ENCODE measurements around the gene RPH3AL. TPM values are rescaled to one million over a fixed set of nuclear protein-coding genes. Genes with fewer than 3 reads are reported as not detected.

The RPH3AL gene
- total RNA-seq, 1 donor from 2014 or later = 6.1 TPM

- DNase-seq (ENCODE audit: low read depth) (no peak), FAIRE-seq (no peak)
- Histone ChIP-seq H3K4me3 (ENCODE audit: low read depth, low read length) (no peak overlapping the region), H3K27me3 (ENCODE audit: control insufficient read depth, insufficient read depth, low read length) (no peaks in the 10 kb centered on the region), H3K36me3 (ENCODE audit: control insufficient read depth, insufficient read depth, low read length) (no peaks in the 10 kb centered on the region)
- no peak for TF ChIP-seq CTCF (IDR thresholded peaks at IDR 0.05; ENCODE audit: insufficient read depth, low read length, severe bottlenecking)
Observed at GRCh38 chr17:343211-343610, 9.4 kb downstream of the RPH3AL start.

GRCh38 chr17:340074-340473 lies 12.5 kb downstream of the RPH3AL start:
- TF ChIP-seq CTCF (IDR thresholded peaks at IDR 0.05; ENCODE audit: insufficient read depth, low read length, severe bottlenecking) = no peak
- H3K36me3 ChIP-seq (ENCODE audit: control insufficient read depth, insufficient read depth, low read length) = no peaks in the 10 kb centered on the region
- no peak for FAIRE-seq
- no peaks in the 10 kb centered on the region for H3K27me3 ChIP-seq (ENCODE audit: control insufficient read depth, insufficient read depth, low read length)
- DNase-seq (ENCODE audit: low read depth) = no peak
- H3K4me3 ChIP-seq (ENCODE audit: low read depth, low read length) = no peak overlapping the region

DNA sequence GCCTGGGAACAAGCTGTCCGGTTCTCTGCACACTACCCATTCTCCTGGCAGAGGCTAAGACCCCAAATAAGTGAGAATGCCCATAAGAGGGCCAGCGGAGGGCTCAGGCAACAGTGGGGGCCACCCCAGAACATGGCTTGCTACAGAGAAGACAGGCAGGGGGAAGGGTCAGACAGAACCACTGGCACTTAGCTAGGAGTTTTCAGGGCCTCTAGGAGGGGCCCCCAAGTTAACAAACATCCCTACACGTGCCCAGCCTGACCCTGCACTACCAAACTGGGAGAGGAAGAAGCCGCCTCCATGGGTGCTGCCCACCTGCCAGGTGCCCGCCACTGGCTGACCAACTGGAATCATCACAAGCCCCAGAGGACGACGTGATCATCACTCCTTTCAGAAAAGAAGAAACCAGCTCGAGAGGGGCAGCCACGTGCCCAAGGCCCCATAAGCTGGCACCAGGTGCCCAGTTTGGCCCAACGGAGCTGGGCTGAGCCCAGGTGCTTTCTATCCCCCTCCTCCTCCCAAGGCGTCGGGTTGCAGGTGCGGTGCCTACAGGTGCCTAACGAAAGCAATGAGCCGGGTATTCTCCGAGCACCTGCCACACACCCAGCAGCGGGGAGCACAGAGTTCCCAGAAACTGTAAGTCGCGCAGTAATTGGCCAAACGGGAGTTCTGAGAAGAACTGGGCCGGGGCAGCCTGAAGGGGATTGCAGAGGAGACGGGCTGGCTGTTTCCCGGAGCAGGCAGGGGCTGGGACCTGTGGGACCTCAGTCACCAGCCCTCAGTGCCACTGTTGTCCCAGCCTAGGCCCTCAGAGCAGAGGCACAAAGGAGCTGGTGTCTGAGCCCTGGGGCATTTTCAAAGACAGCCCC lies 13.2 kb downstream of the RPH3AL start:
- DNase-seq (ENCODE audit: low read depth) (no peak), FAIRE-seq (no peak)
- no peak for TF ChIP-seq CTCF (IDR thresholded peaks at IDR 0.05; ENCODE audit: insufficient read depth, low read length, severe bottlenecking)
- Histone ChIP-seq H3K27me3 (ENCODE audit: control insufficient read depth, insufficient read depth, low read length) (no peaks in the 10 kb centered on the region), H3K4me3 (ENCODE audit: low read depth, low read length) (no peak overlapping the region), H3K36me3 (ENCODE audit: control insufficient read depth, insufficient read depth, low read length) (no peaks in the 10 kb centered on the region)

- no peak overlapping the region for H3K4me3 ChIP-seq (ENCODE audit: low read depth, low read length)
- TF ChIP-seq CTCF (IDR thresholded peaks at IDR 0.05; ENCODE audit: insufficient read depth, low read length, severe bottlenecking) = no peak
- no peaks in the 10 kb centered on the region for H3K27me3 ChIP-seq (ENCODE audit: control insufficient read depth, insufficient read depth, low read length)
- H3K36me3 ChIP-seq (ENCODE audit: control insufficient read depth, insufficient read depth, low read length) = no peaks in the 10 kb centered on the region
- no peak for FAIRE-seq
- no peak for DNase-seq (ENCODE audit: low read depth)
Observed at GRCh38 chr17:338442-339192, 14.0 kb downstream of the RPH3AL start.

DNA sequence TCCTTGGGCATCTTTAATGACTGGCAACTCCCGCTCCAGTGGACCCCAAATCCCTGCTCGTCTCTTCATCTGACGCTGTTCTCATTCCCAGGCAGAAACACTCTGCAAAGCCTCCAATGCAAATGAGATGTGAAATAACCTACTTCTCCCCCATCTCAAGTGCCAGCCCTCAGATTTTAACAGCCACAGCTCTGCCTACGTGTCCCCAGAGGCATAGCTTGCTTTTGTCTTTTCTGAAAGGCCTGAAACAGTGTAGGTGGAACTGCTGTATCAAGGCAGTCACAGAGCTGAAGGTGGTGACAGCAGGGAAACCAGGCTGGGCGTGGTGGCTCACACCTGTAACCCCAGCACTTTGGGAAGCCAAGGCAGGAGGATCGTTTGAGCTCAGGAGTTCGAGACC lies 14.7 kb downstream of the RPH3AL start:
- no peak for DNase-seq (ENCODE audit: low read depth)
- FAIRE-seq = no peak
- TF ChIP-seq CTCF (IDR thresholded peaks at IDR 0.05; ENCODE audit: insufficient read depth, low read length, severe bottlenecking) = no peak
- no peaks in the 10 kb centered on the region for H3K27me3 ChIP-seq (ENCODE audit: control insufficient read depth, insufficient read depth, low read length)
- no peak overlapping the region for H3K4me3 ChIP-seq (ENCODE audit: low read depth, low read length)
- H3K36me3 ChIP-seq (ENCODE audit: control insufficient read depth, insufficient read depth, low read length) = no peaks in the 10 kb centered on the region

Measured in bronchial epithelial cell (primary cell).